ENCODE measurements around the gene KIF20B.
A peak's percentile ranks its signal among the peaks of the same experiment; 100 is the strongest.

DNA sequence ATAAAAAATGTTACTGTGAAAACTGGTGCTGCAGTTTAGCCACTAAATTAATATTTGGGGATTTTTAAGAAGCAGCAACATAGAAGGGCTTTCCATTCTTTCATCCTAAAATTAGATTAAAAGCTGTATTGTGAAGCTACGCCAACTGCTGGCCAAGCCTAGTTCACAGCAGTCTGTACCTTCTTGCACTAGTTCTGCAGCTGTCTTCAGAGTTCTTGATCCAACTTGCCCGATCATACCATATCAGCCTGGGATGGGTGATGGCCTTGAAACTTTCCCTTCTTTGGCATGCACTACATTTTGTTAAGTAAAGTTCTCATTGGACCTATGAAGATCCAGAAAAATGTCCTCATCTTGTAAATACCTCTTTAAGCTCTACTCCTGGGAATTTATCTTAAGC, 36.1 kb upstream of the KIF20B start:
- TF ChIP-seq, protein P1, sequence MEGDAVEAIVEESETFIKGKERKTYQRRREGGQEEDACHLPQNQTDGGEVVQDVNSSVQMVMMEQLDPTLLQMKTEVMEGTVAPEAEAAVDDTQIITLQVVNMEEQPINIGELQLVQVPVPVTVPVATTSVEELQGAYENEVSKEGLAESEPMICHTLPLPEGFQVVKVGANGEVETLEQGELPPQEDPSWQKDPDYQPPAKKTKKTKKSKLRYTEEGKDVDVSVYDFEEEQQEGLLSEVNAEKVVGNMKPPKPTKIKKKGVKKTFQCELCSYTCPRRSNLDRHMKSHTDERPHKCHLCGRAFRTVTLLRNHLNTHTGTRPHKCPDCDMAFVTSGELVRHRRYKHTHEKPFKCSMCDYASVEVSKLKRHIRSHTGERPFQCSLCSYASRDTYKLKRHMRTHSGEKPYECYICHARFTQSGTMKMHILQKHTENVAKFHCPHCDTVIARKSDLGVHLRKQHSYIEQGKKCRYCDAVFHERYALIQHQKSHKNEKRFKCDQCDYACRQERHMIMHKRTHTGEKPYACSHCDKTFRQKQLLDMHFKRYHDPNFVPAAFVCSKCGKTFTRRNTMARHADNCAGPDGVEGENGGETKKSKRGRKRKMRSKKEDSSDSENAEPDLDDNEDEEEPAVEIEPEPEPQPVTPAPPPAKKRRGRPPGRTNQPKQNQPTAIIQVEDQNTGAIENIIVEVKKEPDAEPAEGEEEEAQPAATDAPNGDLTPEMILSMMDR (conservative IDR thresholded peaks at IDR 0.05; ENCODE audit: low read length), result peak; percentile 45
- no peak for TF ChIP-seq EZH2phosphoT487 (IDR thresholded peaks at IDR 0.05; ENCODE audit: borderline replicate concordance, low read depth, low read length)

All from OCI-LY7 (cell line).